SK-N-DZ (cell line): ENCODE data around the gene RB1.

Source experiments
- DNase-seq: peaks from one replicate; pipeline ENCODE4 v3.0.0-alpha.2; 2015; ENCODE audit warnings: low spot score

Gene RB1

GRCh38 chr13:48493851-48494250 is 190.3 kb downstream of the RB1 start:
- no peak for DNase-seq

GRCh38 chr13:48494874-48495273 is 191.3 kb downstream of the RB1 start:
- no peak for DNase-seq

GRCh38 chr13:48496271-48497161 is 193.0 kb downstream of the RB1 start:
- no peak for DNase-seq

DNA sequence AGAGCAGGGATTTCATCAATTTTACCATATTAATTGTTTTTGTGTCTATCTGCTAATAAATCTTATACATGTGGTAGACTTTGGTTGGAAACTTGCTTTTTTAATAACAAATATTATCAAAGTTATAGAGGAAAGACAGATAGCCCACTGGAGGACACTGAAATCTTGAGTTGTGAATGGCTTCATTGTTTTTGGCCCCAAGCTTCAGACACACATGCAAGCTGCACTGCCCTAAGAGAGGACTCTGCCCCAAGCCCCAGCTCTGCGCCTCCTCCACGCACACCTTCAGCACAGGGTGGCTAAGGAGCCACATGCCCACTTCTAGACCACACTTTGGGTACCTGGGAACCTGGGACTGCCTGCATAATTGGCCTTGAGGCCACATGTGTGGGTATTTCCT is 194.1 kb downstream of the RB1 start:
- DNase-seq = no peak

GRCh38 chr13:48500652-48501197 is 197.2 kb downstream of the RB1 start:
- no peak for DNase-seq

- DNase-seq = no peak
These were observed 198.2 kb downstream of the RB1 start for GRCh38 chr13:48501705-48502104.

- DNase-seq = no peak
These were observed 199.2 kb downstream of the RB1 start for GRCh38 chr13:48502601-48503319.

DNA sequence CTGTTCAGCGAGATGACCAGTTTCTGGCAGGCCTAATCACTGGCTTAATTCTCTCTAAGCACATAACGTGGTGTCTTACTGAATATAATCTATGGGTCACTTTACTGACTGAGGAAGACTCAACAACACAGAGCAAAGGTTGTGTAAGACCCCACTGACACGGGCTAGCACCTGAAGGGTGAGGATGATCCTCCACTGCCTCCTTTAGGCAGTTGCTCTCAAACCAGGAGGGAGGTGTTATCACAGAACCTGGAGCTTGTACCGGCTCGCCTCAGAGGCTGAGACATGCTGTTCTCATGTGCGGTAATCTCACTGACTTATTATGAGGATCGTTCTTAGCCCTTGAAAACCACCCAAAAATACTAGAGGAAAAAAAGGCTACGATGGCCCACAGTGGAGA is 201.1 kb downstream of the RB1 start:
- DNase-seq = no peak

- DNase-seq = no peak
These were observed 201.5 kb downstream of the RB1 start for GRCh38 chr13:48505012-48505411.

DNA sequence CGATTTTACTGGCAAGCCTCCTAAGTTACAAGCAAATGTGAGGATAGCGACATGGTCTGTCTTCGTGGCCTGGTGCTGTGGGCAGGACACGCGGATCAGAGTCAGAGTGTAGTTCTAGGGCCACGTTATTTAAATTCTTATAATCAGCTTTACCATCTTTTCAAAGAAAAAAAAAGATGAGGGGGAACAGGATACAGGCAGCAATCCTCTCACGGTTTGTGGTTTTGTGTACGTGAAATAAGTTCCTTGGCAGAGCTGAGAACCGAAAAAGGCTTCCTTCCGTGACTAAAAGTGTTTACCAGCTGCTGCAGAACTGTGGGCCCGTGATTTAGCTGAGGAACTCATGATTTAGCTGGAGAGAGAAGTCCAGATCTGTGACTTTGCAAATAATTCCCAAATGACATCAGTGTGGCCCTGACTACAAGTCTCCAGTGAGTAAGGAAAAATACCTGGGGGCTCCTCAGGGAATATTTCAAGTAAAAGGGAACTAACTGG is 202.1 kb downstream of the RB1 start:
- no peak for DNase-seq

DNA sequence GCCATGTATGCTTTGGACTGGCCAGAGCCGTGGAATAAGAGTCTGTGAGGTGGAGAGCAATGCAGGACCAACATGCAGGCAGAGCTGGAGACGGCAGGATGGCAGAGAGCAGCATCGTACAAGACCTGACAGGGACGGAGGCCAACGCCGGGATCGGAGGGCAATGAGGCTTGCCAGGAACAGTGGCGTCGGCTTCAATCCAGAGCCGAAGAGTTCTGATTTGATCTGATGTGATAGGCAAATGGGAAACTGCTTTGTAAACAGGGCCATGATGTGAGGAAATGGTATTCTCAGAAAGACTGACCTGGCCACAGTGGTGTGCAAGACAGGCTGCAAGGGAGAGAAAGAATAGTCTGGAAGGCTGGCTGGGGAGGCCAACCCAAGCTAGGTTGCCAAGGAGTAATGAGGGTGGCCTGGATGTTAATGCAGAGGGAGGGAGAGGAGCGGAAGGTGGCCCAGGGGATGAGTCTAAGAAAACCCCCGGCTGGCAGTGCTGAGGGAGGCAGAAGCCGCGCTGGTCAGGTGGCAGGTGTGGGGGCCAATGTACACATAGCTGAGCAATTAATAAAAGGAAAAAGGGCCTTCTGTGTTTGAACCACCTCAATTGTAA is 202.6 kb downstream of the RB1 start:
- DNase-seq = no peak

GRCh38 chr13:48507021-48507420 is 203.5 kb downstream of the RB1 start:
- no peak for DNase-seq

DNA sequence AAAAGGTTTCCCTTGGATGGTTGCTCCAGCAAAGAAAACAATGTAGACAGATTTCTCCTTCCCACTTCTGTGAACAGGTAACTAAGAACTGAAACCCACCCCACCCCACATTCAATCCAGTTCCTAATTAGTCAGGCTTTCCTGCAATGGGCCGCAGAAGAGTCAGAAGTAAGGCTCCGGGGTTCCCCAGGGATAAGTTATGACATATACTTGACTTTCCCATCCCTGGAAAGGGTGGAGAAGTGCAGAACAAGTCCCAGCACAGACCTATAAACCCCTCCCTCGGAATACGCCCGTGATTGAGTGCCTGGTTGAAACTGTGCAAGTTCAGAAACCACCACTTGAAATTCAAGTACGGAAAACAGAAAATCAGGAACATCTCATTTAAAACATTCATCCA is 204.5 kb downstream of the RB1 start:
- DNase-seq = no peak

GRCh38 chr13:48510698-48511097 is 207.1 kb downstream of the RB1 start:
- no peak for DNase-seq

- no peak for DNase-seq
These were observed 208.2 kb downstream of the RB1 start for GRCh38 chr13:48511621-48512230.

GRCh38 chr13:48514793-48515192 is 211.2 kb downstream of the RB1 start:
- no peak for DNase-seq

- no peak for DNase-seq
These were observed 212.2 kb downstream of the RB1 start for GRCh38 chr13:48515732-48516131.

GRCh38 chr13:48518083-48518482 is 214.5 kb downstream of the RB1 start:
- DNase-seq = no peak

DNA sequence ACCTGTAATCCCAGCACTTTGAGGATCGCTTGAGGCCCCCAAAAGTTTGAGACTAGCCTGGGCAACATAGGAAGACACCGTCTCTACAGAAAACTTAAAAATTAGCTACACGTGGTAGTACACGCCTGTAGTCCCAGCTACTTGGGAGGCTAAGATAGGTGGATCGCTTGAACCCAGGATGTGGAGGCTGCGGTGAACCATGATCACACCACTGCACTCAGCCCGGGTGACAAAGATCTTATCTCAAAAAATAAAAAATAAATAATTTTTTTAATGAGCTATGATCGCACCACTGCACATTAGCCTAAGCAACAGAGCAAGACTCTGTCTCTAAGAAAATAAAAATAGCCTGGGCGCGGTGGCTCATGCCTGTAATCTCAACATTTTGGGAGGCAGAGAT is 222.7 kb downstream of the RB1 start:
- DNase-seq = no peak

DNA sequence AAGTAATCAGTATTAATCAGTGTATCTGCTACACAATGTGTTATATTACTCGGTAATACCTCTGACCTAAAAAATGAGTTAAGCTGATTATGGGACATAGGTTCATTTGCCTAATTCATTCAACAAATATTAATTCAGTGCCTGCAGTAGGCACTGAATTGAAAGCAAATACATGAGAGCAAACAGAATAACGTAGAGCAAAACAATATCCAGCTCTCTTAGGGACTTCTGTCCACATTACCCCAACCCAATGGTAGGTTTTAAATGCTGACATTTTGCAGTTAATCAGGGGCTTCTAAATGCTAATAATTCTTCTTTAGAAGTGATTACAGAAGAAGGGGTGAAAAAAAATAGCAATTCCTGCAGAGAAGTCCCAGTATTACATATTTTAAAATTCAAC is 224.4 kb downstream of the RB1 start:
- DNase-seq = no peak

DNA sequence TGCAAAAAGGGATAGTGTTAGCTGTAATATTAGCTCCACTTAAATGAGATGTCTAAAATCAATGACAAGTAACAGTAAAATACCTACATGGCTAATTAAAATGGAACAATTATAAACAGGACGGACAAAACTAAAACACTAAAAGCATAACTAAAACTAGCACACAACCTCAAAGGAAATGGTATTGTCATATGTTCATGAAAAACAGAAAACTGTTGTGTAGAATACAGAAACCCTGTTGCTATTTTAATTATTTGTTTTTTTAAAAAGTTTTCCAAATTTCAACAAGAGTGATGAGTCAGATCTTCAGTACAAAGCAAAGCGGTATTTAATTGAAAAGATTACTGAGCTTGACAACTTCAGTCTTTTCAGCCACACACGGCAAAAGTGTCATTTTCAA is 225.2 kb downstream of the RB1 start:
- DNase-seq = no peak

DNA sequence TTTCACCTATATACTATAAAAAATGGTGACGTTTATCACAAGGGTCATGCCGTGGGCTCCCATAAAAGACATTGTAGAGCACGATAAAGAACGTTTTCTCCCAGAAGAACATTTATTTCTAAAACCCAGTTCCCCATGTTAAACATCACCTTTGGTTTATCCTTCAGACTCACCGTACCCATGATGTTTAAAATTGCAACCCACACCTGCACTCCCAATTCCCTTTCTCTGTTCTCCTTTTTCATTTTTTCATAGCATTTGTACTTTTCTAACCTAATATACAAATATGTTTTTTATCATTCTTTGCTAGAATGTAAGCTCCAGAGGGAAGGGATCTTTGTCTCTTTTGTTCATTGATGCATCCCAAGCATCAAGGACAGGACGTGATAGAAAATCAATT is 227.3 kb downstream of the RB1 start:
- no peak for DNase-seq
